Measurements from ENCODE around the gene UBE3A.
"Not testable (repeated sequence)": the region's sequence is repeated elsewhere in the genome, so short reads cannot be mapped to it uniquely, and the experiment has no call there.

Gene UBE3A

DNA sequence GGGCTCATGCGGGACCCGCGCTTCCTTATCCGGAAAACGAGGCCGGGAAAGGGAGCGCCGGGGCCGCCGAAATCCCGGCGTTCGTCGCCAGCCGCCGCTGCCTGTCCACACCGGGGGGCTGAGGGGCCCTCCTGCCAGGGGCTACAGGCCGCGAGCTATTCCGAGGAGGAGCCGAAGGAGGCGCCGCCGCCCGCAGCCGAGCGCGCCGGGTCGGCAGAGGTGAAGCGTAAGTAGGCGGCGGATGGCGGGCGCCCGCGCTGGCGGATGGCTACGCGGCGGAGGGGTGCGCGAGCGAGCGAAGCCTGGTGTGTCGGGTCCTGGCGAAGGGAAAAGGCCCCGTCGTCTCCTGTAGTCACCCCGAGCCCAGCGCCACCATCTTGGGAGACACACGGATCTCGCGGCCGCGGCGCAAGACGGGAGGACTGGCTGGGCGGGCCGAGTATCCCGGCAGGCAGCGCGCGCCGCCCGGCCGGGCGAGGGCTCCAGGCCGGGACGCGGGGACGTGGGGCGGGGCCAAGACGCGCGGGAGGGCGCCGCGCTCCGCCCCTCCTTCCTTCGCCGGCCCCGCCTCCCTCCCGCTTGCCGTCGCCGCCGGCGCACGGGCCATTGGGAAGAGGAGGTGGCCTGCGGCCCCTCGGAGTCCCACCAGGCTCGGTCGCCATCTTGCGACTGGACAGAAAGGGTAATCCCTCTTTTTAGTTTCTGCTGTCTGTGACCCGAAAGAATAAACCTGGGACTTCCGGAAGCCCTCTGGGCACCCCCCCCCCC is at the start of gene UBE3A:
Gene UBE3A, minus strand, starts transcription at position 424 of the 768 bp plus-strand sequence. CDS start 29,917 bp downstream, outside the sequence.
- peak; percentile 90 for DNase-seq
- in situ Hi-C loops (cut with MboI; ENCODE audit: low pct_unique_long_range_greater_than_20kb, low sequenced_read_pairs), result no loop called here

DNA sequence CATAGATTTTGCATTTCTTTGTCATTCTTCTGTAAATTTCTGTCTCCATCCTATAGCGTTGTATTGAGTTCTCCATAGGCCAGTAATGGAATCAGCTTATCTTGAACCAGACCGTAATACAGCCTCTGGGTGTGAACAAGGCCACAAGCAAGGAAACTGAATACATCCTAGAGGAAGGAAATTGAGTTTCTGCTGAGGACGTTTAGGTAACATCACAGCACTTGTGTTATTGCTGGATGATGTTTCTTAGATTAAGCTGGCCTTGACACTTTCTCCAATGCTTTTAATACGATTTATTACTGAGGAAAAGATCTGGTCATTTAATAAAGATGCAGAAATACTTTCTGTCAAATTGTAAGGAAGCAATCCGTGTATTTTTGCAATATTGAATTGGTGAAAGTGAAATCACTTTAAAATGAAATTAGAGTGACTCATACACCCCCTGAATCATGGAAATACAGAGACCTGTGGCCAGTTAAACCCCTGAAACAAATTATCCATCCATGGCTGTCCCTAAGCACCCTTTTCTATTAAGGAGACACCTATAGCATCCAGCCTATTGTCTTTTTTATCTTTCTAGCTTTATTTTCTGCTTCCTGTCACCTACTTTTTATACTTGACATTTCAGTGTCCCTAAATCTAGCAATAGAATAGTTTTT is 48.5 kb upstream of the UBE3A start:
- in situ Hi-C loops (cut with MboI; ENCODE audit: low pct_unique_long_range_greater_than_20kb, low sequenced_read_pairs), result no loop called here
- DNase-seq, result no peak

DNA sequence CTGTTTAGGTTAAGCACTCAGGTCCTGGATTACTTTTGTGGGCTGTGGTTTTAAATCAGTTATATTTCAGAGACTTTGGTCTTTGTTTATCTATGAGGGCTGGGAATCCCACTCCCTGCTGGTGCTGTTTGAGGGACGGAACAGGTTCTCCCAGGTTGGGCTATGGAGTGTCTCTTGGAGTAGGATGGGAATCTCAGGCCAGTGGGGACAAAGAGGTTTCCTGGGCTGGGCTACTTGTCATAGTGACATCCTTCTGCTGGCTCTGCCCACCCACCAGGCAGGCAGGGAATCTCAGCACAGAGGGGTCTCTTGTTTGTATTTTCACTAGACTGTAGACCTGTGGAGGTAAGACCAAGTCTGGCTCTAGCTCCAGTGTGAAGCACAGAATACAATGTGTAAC is 47.2 kb upstream of the UBE3A start:
- in situ Hi-C loops (cut with MboI; ENCODE audit: low pct_unique_long_range_greater_than_20kb, low sequenced_read_pairs), result no loop called here
- DNase-seq, result no peak

DNA sequence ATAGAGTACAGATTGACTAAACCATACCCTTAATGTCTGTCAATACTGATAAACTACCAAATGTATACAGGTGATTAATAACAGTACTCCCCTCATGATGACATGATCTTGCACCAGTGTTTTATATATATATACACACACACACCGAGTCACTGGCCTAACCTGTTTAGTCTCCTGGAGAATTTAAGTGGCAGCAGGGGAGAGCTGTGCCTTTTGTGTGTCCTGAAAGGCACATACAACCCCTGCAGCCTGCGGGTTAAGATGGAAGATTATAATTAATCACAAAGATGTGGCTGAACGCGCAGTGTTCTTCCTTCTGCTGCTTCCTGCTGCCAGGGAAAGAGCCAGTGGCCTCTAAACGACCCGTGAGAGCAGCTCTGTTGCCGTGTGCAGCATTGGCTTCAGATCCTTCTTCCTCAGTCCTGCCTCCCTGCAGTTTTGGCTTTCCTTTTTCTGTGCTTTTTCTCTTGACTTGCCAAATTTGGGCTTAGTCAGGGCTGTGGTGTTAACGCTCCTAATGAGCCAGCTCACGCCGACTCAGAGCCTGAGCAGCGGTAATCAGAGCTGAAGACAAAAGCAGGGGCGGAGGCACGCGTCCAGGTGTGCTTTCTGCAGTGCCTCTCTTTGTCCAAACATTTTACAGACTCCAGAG is 42.5 kb upstream of the UBE3A start:
- no peak for DNase-seq
- in situ Hi-C loops (cut with MboI; ENCODE audit: low pct_unique_long_range_greater_than_20kb, low sequenced_read_pairs), result no loop called here

DNA sequence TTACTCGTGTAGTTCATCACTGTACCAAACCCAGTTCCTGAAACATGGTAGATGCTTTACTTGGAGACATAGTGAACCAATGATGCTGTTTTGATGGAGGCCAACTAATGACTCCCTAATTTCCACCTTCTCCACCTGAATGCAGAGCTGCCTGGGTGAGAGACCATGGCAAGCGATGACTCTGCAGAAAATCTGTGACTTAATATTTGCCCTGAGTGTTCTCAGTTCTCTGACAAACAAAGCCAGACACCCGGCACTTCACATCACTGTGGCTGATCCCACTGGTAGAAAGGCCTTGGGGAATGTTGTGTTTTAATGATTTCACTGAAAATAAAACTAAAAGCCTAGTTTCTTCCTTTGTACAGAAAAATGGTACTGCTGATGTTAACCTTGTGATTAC is 39.5 kb upstream of the UBE3A start:
- in situ Hi-C loops (cut with MboI; ENCODE audit: low pct_unique_long_range_greater_than_20kb, low sequenced_read_pairs), result no loop called here
- no peak for DNase-seq

DNA sequence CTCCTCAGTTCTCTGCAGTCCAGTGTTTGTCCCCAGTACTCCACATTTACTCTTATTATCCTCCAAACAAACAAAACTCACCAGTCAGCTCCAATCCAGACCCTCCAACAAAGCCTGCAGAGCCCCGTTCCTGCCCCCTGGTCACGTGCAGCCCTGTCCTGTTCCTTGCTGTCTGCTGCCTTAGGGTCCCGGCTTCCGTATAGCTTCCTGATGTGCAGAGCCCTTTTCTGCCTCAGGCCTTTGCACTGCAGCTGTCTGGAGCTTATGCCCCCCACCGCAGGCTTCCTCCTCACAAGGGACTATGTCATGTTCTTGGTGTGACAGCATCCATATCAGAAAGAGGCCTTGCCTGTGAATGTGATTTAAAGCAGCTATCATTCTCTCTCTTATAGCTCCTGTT is 39.0 kb upstream of the UBE3A start:
- in situ Hi-C loops (cut with MboI; ENCODE audit: low pct_unique_long_range_greater_than_20kb, low sequenced_read_pairs), result no loop called here
- DNase-seq, result no peak

DNA sequence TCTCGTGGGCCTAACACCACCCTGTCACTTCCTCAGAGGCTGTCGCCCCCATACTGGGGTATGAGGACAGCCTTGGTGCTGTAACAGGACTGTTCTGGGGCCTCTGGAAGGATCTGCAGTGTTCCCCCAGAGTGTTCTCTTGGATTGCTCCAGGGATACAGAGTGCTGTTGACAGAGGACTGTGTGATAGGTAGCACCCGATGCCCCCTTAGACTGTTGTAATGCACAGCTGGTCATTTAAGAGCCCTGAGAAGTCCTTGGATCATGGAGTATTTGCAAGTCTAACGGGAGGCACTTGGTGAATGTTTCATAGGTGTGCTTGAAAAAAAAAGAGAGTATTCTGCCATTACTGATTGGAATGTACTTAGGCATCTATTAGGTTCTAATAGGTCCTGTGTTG is 35.4 kb upstream of the UBE3A start:
- DNase-seq, result no peak
- in situ Hi-C loops (cut with MboI; ENCODE audit: low pct_unique_long_range_greater_than_20kb, low sequenced_read_pairs), result no loop called here

DNA sequence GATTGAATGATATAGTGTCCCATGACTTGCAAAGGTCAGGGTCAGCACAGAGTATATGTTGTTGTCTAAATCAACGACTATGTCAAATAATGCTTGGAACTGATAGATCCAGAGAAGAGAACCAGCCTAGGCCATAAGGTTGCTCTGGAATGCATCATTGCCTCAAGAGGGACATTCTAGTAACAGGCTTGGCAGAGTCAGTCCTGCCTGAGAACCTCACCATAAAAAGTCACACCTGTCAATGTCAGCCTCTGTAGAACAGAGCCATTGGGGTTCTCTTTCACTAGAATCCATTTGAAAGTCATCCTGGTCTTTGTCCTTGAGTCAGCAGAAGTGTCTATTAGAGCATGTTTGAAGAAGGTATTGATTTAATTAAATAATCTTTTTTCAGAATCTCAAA is 31.4 kb upstream of the UBE3A start:
- no peak for DNase-seq
- in situ Hi-C loops (cut with MboI; ENCODE audit: low pct_unique_long_range_greater_than_20kb, low sequenced_read_pairs), result no loop called here

DNA sequence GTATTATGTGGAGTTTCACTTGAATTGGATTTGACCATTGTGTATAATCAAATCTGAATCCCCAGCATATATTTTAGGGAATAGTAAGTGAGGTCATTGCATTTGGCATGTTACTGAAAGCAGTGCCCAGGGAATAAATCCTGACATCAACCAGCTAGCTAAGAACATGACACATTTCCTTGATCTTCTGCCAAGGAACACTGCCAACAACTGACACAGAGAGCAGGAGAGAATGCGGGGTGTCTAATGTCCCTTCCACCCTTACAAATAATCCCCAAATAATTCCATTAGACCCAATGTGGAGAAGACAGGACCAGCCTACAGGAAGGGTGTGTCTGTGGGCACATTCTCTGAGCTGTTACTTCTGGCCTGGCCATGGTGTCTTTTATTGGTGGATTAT is 30.6 kb upstream of the UBE3A start:
- DNase-seq, result no peak
- in situ Hi-C loops (cut with MboI; ENCODE audit: low pct_unique_long_range_greater_than_20kb, low sequenced_read_pairs), result no loop called here

DNA sequence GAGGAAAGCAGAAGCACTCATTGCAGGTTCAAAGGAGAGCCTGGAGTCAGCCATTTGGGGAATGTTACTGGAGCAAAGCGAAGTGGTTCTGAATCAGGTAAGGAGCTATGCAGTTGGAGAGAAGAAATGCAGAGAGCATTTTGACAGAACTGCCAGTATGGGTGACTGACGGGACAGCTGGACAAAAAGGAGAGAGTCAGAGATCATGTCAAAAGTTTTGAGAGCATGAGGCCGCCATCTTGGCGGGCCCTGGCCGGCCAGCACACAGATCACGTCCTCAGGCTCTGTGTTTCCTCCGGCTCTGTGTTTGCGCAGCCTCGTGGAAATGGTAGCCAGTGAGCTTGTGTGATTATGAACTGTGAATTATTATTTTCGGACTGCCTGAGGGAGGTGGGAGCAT is 29.8 kb upstream of the UBE3A start:
- no peak for DNase-seq
- in situ Hi-C loops (cut with MboI; ENCODE audit: low pct_unique_long_range_greater_than_20kb, low sequenced_read_pairs), result no loop called here

DNA sequence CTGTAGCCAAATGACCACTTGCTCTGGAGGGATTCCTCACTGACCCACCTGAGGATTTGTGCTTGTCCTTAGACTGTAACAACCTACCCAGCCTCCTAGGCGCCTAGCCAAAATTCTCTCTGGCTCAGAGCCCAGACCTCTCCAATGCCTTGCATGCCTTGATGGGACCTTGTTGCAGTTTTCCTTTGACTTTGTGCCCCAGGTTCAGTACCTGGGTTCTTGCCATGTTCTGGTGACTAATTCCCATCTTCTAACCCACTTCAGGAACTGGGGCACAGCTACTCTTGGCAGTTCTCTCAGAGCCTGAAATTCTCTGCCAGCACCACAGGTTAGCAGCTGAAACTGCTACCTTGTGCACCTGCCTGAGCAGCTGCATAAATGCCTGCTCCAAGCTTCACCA is 27.0 kb upstream of the UBE3A start:
- in situ Hi-C loops (cut with MboI; ENCODE audit: low pct_unique_long_range_greater_than_20kb, low sequenced_read_pairs), result no loop called here

DNA sequence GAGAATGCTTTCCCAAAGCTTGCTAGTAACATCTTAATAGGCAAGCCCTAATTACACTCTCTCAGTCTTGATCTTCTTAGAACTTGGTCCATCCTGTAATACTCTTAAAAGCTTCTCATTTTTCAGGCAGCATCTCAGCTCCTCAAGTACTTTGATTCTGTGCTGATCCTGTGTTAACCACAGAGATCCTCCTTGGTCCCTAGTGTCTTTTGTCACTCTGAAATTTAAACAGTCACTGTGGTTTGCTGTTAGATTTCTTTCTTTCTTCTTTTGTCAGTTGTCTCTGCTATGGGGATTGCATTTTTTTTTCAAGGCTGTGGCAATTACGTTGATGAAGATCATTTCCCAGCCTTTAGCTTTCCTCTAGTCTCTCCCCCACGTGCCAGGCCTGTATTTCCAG is 26.0 kb upstream of the UBE3A start:
- in situ Hi-C loops (cut with MboI; ENCODE audit: low pct_unique_long_range_greater_than_20kb, low sequenced_read_pairs), result no loop called here
- DNase-seq, result no peak

More for the DNA sequence above, 27.0 kb upstream of the UBE3A start:
- no peak for DNase-seq

DNA sequence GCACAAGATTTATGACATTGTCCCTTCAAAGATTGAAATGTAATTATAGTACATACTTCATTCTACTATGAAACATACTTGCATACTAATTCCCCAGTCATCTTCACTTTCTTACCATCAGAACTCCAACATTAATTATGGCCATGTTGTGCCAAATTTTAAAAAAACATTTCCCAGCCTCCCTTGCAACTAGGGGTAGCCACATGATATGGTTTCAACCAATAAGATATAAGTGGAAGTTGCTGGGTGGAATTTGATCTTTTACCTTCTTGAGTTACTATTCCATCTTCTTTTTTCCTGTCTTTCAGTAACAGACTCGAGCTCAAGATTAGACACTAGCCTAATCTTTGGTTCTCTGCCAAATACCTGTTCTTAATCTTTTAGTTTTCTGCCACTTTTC is 25.6 kb upstream of the UBE3A start:
- DNase-seq, result no peak
- in situ Hi-C loops (cut with MboI; ENCODE audit: low pct_unique_long_range_greater_than_20kb, low sequenced_read_pairs), result no loop called here

DNA sequence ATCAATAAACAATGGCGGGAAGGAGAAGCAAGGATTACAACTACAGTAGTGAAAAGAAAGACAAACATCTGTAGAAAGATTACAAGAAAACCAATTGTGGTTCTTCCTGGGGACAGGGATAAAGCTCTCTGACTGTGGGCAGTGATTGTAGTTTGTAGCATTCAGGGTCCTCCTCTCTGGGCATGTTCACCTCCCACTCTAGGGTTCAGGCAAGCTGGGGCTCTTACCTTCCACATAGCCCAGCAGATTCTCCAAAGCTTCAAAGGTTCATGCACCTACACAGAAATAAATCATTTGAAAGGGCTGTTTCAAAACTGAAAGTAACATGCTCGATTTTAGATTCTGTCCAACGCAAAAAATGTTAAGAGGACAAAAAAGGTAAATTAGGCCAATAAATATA is 17.4 kb upstream of the UBE3A start:
- in situ Hi-C loops (cut with MboI; ENCODE audit: low pct_unique_long_range_greater_than_20kb, low sequenced_read_pairs), result no loop called here

DNA sequence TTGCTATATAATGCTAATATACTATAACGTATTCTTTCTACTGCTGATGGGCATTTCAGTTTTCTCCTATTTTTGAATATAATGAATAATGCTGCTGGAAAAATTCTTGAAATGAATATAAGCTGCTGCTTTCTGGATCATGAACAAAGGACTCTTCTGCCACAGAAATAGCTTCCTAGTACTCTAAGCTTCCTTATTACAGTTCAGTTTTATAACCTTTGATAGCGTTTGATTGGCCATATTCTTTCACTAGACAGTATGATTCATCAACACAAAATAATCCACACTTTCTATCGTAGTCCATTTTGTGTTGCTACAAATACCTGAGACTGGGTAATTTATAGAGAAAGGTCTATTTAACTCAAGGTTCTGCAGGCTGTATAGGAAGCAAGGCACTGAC is 16.4 kb upstream of the UBE3A start:
- in situ Hi-C loops (cut with MboI; ENCODE audit: low pct_unique_long_range_greater_than_20kb, low sequenced_read_pairs), result no loop called here
- DNase-seq, result no peak

More for the DNA sequence above, 17.4 kb upstream of the UBE3A start:
- no peak for DNase-seq

DNA sequence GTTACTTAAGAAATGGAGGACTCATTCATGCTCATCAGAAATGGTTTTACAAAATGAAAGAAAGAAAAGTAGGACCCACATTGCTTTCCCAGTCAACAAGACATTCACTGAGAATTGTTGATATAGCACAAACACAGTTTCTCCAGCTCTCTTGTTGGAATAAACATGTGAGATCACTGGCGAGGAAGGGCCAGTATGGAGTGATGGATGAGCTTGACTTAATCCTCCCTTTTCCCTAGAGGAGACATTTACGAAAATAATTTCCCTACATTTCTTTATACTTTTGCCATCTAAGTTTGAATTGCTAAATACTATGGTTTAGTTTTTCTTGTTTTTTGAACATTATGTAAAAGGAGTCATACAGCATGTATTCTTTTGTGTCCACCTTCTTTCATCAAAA is 15.9 kb upstream of the UBE3A start:
- DNase-seq, result no peak
- in situ Hi-C loops (cut with MboI; ENCODE audit: low pct_unique_long_range_greater_than_20kb, low sequenced_read_pairs), result no loop called here

DNA sequence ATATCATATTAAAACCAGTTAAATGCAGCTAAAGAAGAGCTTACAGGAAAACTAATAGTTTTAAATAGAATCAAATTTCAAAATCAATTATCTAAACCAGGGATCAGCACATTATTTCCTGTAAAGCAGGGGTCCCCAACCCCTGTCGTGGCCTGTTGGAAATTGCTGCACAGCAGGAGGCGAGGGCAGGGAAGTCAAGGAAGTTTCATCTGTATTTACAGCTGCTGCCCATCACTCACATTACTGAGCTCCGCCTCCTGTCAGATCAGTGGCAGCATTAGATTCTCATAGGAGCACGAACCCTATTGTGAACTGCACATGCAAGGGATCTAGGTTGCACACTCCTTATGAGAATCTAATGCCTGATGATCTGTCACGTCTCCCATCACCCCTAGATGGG is 14.4 kb upstream of the UBE3A start:
- in situ Hi-C loops (cut with MboI; ENCODE audit: low pct_unique_long_range_greater_than_20kb, low sequenced_read_pairs), result not testable (repeated sequence)

DNA sequence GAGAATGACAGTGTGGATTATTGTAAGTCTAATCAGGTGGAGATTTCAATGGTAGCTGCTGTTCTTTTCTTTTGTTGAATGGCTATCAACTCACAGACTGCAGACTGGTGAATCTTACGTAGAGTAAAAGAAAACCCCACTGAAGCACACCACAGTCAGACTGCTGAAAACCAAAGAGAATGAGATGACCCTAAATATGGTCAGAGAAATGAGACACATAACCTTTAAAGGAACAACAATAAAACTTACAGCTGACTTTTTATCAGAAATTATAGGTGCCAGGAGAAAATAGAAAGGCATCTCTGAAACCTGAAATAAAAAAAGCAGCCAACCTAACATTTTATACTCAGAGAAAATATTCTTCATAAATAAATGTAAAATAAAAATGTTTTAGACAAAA is 12.7 kb upstream of the UBE3A start:
- no peak for DNase-seq
- in situ Hi-C loops (cut with MboI; ENCODE audit: low pct_unique_long_range_greater_than_20kb, low sequenced_read_pairs), result no loop called here

More for the DNA sequence above, 14.4 kb upstream of the UBE3A start:
- not testable (repeated sequence) for DNase-seq

DNA sequence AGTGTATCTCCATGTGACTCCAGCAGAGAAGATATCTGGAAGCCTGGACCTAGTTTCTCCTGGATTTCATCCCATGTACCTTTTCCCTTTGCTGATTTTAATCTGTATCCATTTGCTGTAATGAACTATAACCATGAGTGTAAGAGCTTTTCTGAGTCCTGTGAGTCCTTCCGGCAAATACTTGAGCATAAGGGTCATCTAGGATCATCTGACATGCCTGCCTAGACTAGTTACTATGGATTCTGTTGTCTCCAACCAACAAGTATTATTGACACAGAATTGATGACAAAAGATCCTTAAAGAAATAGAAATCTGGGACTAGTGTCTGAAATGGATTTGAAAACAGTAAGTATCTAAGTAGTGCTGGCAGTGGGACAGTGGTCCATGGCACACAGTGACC is 11.3 kb upstream of the UBE3A start:
- in situ Hi-C loops (cut with MboI; ENCODE audit: low pct_unique_long_range_greater_than_20kb, low sequenced_read_pairs), result no loop called here
- no peak for DNase-seq

DNA sequence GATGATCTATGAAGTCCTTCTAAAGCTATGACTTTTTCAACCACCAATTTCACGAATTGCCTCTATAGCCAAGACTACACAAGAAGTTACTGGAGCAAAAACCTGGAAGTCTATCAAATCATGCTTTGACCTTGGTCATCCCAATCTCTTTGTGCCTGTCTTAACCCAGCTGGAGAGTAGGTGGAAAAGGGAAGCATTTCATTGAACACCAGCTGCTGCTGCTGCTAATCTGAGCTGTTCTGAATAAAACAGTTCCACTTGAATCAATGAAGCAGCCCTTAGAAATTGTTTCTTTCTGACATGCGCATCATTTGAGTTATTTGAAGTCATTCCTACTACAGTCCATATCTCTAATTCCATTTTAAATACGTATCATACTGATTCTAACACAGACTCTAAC is 7.3 kb upstream of the UBE3A start:
- in situ Hi-C loops (cut with MboI; ENCODE audit: low pct_unique_long_range_greater_than_20kb, low sequenced_read_pairs), result no loop called here

More for the DNA sequence above, 7.3 kb upstream of the UBE3A start:
- no peak for DNase-seq

All from KBM-7 (cell line).